Mucosa of descending colon (tissue), 3 donors: ENCODE data around the gene SHMT2. TPM values are rescaled to one million over a fixed set of nuclear protein-coding genes. Genes with fewer than 3 reads are reported as not detected.

Experiments
- ATAC-seq: fragments of 200-7000 bp; cut with Tn5 transposase; one replicate; pipeline ENCODE4 v1.9.1; 2020; ENCODE audit warnings: mild to moderate bottlenecking, moderate library complexity
- DNase-seq, 3 donors: peaks; one replicate each; pipeline ENCODE4 v3.0.0-alpha.2; 2020
- H3K36me3 ChIP-seq: fragments of 200-600 bp; one replicate; pipeline ENCODE4 v1.8.0; 2021; ENCODE audit warnings: low read depth, mild to moderate bottlenecking
- H3K4me1 ChIP-seq: fragments of 200-600 bp; one replicate; pipeline ENCODE4 v1.8.0; 2021; ENCODE audit warnings: low read depth, mild to moderate bottlenecking
- H3K4me3 ChIP-seq: fragments of 200-600 bp; one replicate; pipeline ENCODE4 v1.8.0; 2021; ENCODE audit warnings: mild to moderate bottlenecking
- H3K9me3 ChIP-seq: fragments of 200-600 bp; one replicate; pipeline ENCODE4 v1.8.0; 2021; ENCODE audit warnings: mild to moderate bottlenecking
- intact Hi-C, 2 donors: fragments of 100-400 bp; cut with DNase I in 1 of 2; cut with micrococcal nuclease in 1 of 2; formaldehyde crosslinking; loops; one replicate each; pipeline versions ENCODE4 v1.11.0 to v1.11.1; 2022; cut with DNase I, micrococcal nuclease
- total RNA-seq, 3 donors: library from RNA; stranded (reverse); fragmentation: NEBNext Ultra II Directional in 2 of 3; extraction: Animal tissue kit (Norgen Biotek cat#: 25700) in 2 of 3; gene quantifications; one replicate each; pipeline versions ENCODE4 v1.2.1 to v1.2.4, GENCODE V29; 2021 to 2023
- TF ChIP-seq, protein P1 (sequence below): fragments of 200-600 bp; IDR thresholded peaks from one replicate; pipeline ENCODE4 v1.8.0; 2022; ENCODE audit warnings: antibody characterized with exemption, mild to moderate bottlenecking
- donor health status: DM: no; HTN: no; CAD: no; lungs with moderate emphysema.
- donor health status: DM: no; HTN: no; CAD: no.
- donor health status: DM: no; HTN: yes; CAD: no.

SHMT2 gene
- total RNA-seq, 3 donors from 2014 or later: 34.7 to 67.4 (median 40.9) TPM

DNA sequence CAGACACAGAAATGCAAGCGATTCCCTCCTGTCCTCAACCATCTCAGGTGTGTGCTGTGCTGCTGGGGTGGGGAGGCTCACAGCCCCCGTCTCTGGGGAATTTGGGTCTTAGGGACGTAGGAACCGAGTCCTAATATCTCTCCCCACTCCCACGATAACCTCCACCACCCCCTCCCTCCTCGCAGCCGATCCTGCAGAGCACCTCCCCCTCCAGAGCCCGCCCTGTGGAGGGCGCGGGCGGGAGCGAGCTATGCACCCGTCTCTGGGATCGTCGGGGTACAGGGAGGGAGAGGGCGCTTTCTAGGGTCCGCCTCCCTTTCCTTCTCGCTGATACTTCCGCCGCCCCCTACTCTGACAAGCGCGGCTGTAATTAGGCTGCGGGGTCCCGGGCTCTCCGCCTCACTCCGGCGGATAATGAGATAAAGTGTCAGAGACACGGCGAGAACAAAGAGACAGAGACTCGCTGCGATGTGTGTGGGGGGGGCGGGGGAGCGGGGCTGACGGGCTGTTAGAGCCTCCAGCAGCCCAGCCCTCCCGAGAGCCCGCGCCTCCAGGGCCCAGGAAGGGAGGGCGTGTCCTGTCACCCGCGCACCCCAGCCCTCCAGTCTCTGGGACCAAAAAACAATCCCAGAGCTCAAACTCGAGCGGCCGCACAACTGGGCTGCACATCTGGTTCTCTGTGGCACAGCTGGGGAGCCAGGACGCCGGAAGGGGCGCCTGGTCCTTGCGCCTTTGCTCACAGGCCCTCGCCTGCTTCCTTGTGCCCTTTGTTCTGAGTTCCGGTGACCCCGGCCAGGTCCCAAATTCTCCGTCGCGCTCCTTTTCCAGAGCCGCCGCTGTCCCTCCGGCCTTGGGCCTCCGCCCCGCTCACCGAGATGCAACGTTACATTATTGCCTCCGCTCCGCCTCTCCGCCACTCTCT, 8.7 kb downstream of the SHMT2 start:
- H3K4me3 ChIP-seq: no peak overlapping the region
- no peaks in the 10 kb centered on the region for H3K36me3 ChIP-seq
- peaks cover 50% of the 10 kb centered on the region for H3K4me1 ChIP-seq
- intact Hi-C loops: no loop called here
- ATAC-seq (no peak), DNase-seq (peak in 2 of 3 donors; percentile 46 to 57)
- TF ChIP-seq, protein P1, sequence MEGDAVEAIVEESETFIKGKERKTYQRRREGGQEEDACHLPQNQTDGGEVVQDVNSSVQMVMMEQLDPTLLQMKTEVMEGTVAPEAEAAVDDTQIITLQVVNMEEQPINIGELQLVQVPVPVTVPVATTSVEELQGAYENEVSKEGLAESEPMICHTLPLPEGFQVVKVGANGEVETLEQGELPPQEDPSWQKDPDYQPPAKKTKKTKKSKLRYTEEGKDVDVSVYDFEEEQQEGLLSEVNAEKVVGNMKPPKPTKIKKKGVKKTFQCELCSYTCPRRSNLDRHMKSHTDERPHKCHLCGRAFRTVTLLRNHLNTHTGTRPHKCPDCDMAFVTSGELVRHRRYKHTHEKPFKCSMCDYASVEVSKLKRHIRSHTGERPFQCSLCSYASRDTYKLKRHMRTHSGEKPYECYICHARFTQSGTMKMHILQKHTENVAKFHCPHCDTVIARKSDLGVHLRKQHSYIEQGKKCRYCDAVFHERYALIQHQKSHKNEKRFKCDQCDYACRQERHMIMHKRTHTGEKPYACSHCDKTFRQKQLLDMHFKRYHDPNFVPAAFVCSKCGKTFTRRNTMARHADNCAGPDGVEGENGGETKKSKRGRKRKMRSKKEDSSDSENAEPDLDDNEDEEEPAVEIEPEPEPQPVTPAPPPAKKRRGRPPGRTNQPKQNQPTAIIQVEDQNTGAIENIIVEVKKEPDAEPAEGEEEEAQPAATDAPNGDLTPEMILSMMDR: no peak
- no peaks in the 10 kb centered on the region for H3K9me3 ChIP-seq

DNA sequence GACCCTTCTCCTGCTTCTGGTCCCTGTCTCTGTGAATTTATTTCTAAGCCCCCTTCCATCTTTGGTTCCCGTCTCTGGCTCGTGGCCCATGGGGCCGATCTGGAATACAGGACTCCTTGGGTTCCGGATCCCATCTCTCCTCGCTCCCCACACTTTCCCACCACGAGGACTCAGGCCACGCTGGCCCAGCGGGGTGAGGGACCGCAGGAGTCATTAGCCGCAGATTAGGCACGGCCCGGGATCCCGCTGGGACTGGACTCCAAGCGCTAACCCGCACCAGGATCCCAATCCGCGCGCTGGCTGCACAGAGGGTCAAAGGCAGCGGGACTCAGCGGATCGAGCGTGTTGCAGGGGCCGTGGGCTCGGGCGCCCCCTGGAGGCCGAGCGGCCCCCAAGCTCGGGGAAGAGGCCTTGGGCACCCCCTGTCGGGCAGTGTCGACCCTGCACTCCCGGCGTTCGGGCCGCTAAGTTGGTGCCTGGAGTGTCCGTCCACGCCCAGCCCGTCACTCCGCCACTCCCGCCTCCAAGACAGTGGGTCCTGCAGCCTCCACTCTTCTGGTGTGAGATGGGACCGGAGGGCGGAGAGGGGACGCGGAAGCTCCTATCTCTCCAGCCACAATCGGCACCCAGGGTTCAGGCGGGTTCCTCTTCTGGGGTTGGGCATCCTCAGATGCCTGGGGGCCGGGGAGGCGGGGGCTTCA, 9.5 kb downstream of the SHMT2 start:
- Histone ChIP-seq H3K4me3 (no peak overlapping the region), H3K4me1 (peaks cover 56% of the 10 kb centered on the region), H3K36me3 (no peaks in the 10 kb centered on the region), H3K9me3 (no peaks in the 10 kb centered on the region)
- DNase-seq: peak; percentile 90 to 93 (median 92)
- TF ChIP-seq, protein P1: peak; percentile 100
- peak; percentile 87 for ATAC-seq
- intact Hi-C loops: no loop called here

DNA sequence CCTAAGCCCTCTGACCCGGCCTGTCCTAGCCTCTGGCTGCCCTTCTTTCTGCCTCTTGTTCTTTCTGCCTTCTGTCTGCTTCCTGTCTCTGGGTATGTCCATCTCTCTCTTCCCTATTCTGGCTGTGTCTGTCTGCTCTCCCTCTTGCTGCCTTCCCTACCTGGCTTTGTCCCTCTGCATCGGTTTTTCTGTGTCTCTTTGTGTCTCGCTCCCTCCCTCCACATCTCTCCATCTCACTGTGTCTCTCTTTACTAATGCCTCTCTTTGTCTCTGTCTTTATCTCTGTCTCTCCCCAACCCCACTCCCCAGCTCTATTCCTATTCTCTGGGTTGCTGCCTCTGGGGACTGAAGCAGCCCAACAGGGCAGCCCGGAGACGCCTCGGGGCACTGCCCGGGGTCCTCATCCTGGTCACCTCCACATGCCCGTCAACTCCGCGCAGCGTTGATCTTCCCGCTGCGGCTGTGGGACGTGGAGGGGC, 10.1 kb downstream of the SHMT2 start:
- intact Hi-C loops: no loop called here
- H3K4me3 ChIP-seq: no peak overlapping the region
- H3K36me3 ChIP-seq: no peaks in the 10 kb centered on the region
- ATAC-seq: no peak
- no peak for DNase-seq
- H3K4me1 ChIP-seq: peaks cover 56% of the 10 kb centered on the region
- no peaks in the 10 kb centered on the region for H3K9me3 ChIP-seq
- TF ChIP-seq, protein P1: no peak

DNA sequence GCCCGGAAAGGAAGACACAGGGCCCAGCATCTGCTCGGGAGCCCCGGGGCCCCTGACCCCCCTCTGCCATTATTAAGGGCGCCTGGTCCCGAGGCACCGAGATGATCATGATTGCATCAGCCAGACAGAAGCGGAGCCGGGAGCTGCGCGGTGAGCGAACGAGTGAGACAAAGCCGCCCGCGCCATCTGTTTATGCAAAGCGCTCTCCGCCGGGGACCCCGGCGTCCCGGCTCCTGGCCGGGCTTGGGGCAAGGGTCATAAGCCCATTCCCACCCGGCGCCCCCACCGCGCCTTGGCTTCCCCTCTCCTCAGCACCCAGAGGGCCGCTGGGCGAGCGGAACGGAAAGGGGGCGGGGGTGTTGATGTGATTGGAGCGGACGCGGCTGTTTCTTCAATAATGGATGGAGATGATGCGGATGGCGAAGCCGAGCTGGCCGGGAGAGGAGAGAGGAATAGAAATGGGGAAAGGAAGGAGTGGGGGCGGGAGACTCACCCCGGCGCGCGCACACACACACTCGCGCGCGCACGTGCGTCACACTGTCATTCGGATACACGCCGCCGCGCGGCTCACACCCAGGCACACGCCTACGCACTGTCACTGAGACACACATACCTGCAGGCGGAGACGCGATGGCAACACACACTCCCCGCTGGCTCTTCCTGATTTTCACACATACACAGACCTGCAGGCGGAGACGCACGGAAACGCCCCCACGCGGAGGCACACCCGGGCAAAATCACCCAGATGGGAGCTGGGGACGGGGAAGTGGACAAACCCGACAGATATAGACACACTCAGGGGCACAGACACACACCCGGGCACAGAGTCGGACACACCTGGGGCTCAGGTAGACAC, 10.8 kb downstream of the SHMT2 start:
- H3K4me1 ChIP-seq: peaks cover 56% of the 10 kb centered on the region
- TF ChIP-seq, protein P1: no peak
- no peak overlapping the region for H3K4me3 ChIP-seq
- H3K36me3 ChIP-seq: no peaks in the 10 kb centered on the region
- ATAC-seq: peak; percentile 53
- DNase-seq: peak; percentile 63 to 83 (median 71)
- intact Hi-C loops: no loop called here
- H3K9me3 ChIP-seq: no peaks in the 10 kb centered on the region

DNA sequence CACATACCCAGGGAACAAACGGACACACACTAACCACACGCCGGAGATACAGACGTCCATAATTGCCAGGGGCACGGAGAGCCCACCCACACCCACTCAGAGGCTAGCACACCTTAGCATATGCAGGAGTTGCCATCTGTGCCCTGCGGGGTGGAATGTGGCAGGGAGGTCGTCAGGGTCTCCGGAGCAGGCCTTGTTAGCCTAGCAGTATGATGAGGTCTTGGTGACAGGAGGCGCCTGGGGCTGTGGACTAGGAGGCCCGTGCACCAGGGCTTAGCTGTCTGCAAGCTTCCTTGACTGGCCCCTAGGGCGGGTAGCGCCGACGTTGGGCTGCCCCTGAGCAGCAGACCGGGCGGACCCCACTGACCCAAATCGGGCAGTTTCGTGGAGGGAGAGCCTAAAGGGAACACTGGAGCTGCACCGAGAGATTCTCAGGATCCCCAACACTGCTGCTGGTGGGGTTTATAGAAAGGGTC, 11.5 kb downstream of the SHMT2 start:
- peaks cover 56% of the 10 kb centered on the region for H3K4me1 ChIP-seq
- DNase-seq: peak in 1 of 3 donors; percentile 54
- ATAC-seq: no peak
- TF ChIP-seq, protein P1: no peak
- intact Hi-C loops: no loop called here
- no peaks in the 10 kb centered on the region for H3K9me3 ChIP-seq
- no peak overlapping the region for H3K4me3 ChIP-seq
- no peaks in the 10 kb centered on the region for H3K36me3 ChIP-seq
